Frontal cortex (tissue), 4 donors: ENCODE measurements around the gene BRSK2. TPM values are rescaled to one million over a fixed set of nuclear protein-coding genes. Genes with fewer than 3 reads are reported as not detected.
"Not testable (repeated sequence)": the region's sequence is repeated elsewhere in the genome, so short reads cannot be mapped to it uniquely, and the experiment has no call there.

Experiments
- DNase-seq, 2 donors: peaks; one replicate each; pipeline ENCODE4 v3.0.0; 2012; ENCODE audit warnings: low spot score in 2 of 2
- FAIRE-seq: peaks from 2 replicates; lab custom pipeline; 2012; peaks lifted over from hg19 to GRCh38; lab: Jason Lieb, UNC
- total RNA-seq: library from RNA; depleted of rRNA; stranded (reverse); fragments of >200 nt; gene quantifications from one replicate; pipeline ENCODE4 v1.2.3, GENCODE V29; 2014
- donor health status: control.
- donor health status: control.
- donor health status: control.

The BRSK2 gene
- total RNA-seq, 1 donor from 2014 or later: 35.9 TPM

DNA sequence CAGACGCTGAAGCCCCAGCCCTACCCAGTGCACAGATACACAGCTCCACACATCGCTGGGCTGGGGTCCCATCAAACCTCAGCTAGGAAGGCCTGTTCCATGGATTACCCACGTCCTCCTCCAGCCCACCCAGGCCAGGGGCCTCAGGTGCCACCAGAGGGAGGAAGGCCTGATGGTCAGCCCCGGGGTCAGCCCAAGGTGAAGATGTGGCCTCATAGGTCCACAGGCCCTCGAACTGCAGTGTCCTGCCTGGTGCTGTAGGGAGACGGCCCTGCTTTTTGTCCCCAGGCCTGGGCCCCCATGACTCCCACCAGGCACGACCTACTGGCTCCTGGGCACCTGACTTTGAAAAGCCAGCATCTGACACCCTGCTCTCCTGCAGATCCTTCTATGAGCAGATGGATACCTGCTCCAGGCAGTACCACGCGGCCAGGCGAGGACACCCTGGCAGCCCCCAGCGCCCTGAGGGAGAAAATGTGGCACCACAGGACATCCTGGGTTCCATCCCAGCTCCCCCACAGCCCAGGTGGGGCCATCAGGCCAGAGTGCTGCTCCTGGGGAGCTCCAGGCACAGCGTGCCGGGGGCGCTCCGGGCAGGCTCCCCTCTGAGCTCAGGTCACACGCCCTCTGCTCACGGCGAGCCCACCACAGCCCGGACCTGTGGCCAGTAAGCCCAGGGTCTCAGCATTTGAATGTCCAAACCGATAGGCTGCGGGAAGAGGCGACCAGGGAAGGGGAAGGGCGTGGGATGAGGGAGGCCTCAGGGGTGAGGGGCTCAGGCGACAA lies 112.6 kb downstream of the BRSK2 start:
- FAIRE-seq (no peak), DNase-seq (no peak)

DNA sequence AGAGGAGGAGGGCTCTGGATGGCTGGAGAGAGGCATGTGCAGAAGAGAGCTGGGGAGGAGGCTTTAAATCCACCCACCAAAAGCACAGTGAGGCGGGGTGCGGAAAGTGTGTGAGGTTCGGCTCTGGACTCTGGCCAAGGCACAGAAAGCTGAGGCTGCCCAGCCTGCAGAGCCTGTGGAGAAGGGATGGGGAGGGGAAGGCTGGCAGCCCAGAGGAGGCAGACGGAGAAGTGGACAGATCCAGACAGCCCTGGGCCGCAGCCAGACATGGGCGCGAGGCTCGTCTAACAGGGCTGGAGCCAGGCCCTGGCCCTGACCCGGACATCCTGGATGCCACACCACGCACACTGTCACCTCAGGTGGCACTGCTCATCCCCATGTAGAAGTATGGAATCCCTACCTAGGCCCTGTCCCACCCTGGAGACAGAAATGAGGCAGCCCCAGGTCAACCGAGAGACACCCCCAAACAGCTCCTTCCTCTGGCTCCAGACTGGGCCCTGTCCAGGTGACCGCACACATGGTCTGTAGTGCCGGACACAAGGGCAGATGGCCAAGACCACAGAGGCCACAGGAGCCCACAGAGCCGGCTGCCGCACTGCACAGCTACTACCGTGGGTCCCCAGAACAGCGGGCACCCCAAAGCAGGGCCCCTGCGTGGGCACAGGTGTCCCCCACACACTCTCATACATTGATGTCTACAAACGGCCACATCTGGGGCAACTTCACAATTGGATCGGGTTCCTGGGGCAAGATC lies 113.4 kb downstream of the BRSK2 start:
- DNase-seq (peak in 1 of 2 donors; percentile 66), FAIRE-seq (no peak)

DNA sequence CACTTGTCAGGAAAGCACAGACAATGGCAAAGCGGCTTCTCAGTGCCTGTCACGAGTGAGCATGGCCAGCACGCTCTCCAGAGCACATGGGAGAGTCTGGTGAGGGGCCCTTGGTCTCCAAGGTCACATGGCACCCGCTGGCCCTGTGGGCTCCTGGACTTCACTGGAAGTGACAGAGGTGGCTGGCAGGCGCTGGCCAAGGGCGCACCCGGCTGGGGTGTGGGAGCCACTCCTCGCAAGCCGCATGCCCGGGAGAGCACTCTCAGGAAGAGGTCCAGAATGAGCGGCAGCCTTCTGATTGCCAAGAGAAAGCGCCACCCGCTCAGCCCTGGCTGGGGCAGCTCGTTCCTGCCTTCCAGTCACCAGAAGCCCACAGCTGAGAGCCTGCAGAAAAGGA lies 114.0 kb downstream of the BRSK2 start:
- FAIRE-seq (no peak), DNase-seq (no peak)

DNA sequence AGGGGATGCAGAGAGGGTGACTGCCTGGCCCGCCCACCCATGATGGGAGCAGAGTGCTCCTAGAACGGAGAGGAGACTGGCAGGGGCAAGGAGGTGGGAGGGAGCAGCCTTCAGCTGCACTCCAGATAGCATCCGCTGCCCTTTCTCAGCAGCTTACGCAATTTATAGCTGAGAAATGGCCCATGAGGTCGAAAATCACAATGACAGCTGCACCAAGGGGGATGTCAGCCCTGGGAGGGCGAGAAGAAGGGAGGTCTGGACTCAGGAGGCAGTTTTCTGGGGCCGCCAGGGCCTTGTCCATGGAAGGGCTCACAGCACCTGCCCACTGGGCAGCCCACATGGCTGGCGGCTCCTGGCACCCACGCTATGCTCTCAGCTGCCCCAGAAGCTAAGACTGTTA lies 114.4 kb downstream of the BRSK2 start:
- FAIRE-seq (no peak), DNase-seq (no peak)

DNA sequence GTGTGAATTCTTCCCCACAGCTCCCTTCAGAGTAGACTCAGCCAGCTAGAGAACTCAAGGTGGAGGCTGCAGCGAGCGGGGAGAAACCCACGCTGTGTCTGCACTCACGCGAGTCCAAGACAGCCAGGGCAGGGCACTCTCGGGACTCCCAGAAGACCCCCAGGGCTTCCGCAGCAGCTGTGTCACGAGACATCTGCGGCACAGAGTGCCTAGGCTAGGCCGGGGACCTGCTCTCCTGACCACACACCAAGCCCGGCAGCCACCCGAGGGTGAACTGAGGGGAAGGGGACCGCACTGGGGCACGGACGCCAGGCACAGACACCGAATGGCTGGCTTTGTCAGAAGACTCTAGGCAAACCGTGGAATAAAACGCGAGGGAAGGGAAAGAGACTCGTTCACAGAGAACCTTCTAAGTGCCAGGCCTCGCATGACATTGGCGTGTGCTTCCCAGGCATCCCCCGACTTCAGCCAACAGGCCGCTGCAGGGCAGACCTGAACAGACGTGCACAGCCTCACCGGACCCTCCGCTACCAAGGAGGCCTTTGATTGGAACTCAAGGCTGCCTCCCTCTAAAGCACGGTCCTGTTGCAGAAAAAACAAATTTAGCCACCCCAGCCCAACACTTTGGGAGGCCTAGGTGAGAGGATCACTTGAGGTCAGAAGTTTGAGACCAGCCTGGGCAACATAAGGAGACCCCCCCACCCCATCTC lies 115.0 kb downstream of the BRSK2 start:
- no peak for DNase-seq
- FAIRE-seq: no peak

DNA sequence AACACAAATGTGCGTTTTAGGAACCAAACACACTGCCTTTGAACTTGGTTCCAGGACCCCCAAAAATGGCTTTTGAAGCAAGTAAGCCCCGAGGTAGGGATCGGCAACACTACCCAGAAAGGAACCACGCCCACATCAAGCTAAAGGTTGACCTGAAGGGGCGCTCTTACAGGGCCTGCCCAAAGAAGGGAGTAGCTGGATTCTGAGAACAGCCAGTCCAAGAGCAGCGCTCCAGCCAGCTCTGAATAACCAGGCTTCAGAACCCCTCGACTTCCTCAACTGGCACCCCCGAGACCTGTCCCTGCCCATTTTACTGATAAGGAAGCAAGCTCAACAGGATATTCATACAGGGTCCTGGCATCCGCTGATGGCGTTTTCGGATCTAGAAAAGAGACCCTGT lies 115.7 kb downstream of the BRSK2 start:
- DNase-seq: no peak

DNA sequence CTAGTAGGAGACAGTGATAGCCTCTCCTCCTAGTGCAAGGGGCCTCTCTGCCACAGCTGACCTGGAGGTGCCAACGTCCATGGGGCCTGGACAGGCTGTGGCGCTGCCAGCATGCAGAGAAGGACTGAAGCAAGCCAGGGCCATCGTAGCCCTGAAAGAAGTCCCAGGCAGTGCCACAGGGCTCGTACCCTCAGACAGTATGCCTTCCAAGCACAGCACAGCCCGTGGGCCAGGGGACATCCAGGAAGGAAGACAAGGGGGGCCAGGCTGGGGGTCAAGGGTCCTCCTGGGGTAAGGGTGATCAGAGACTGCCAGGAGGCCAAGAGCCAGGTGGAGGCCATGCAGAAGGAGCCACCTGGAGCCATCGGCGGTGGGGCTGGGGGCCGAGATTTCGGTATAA lies 117.2 kb downstream of the BRSK2 start:
- DNase-seq (no peak), FAIRE-seq (no peak)

More for the DNA sequence above, 115.7 kb downstream of the BRSK2 start:
- FAIRE-seq: no peak

DNA sequence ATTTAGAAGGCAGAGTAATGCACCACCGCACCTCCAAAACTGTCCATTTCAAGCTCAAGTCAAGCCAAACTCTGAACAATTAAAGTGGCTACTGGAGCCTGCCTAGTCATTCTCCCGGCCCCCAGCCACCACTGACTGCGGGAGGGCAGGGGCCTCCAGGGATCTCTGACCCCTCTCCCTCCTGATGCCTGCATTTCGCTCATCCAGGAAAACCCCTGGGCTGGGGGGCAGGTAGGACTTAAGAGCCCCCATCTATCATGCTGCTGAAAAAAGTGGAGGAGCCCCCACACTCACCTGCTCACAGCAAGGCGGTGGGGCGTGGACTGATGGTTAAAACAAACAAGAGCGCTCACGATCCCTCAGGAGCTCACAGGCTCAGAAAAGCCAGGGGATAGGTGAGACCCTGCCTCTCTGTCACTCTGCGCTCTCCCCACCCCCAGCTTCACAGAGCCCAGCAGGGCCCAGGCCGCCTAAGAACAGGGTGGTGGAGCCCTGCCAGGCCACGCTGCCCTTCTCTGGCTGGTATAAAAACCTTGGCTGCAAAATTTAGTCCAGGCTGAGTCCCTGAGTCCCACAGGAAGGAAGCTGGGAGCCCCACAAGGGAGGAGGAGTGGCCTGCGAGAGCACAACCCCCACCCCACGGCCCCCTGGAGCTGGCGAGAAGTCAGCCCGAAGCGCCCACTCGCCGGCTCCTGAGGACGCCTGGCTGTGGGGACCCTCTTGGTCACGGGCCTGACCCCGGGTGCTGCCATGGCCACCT lies 117.8 kb downstream of the BRSK2 start:
- FAIRE-seq (no peak), DNase-seq (no peak)

DNA sequence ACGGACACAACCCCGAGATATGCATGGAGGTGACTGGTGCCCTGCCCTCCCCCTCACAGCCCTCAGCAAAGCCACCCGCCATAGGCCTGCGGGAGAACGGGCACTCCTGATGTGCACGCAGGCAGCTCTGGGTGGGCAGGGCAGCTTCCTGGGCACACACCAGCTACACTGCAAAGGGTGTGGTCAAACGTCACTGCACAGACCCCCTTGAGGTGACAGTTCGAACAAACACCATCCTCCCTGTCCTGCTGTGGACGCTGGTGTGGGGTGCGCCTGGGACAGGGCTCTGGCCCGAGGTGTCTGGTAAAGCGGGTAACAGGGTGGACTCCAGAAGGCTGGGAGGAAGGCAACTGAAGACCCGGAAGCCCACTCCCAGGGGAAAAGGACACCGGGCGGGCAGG lies 118.8 kb downstream of the BRSK2 start:
- DNase-seq (no peak), FAIRE-seq (no peak)

DNA sequence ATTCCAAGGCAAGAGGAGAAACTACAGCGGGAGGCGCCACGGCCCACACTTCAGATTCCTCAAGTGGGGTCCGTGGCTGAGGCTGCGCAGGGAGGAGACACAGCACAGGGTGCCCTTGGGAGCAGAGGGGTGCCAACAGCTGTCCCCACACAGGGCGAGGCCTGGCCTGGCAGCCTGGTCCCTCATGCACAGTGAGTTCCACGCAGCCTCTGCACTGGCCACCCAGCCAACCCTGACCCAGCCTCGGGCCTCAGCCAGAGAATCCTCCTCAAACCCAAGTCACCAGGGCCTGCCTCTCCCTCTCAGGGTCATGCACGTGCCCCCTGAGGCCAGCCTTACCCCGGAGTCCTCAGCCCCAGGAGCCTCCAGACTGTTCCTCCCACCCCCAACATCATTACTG lies 119.3 kb downstream of the BRSK2 start:
- DNase-seq (no peak), FAIRE-seq (no peak)

DNA sequence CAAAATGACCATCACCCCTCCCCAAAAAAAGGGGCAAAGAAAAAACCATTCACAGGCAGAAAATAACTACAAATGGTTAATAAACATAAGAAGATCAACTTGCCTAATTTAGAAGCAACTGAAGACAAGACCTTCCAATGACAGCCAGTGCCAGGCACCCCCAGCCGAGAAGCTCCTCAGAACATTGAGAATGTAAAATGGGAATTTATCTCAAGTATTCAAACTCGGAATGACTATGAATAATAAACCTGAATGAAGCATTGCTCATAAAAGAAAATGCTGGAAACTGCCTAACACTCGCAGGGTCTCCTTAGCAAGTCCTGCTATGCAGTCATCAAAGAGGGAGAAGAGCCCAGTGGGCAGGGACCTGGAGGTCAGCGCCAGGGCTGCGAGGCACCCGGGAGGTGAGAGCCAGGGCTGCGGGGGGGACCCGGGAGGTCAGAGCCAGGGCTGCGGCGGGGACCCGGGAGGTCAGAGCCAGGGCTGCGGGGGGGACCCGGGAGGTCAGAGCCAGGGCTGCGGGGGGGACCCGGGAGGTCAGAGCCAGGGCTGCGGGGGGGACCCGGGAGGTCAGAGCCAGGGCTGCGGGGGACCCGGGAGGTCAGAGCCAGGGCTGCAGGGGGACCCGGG lies 120.0 kb downstream of the BRSK2 start:
- no peak for DNase-seq
- no peak for FAIRE-seq

DNA sequence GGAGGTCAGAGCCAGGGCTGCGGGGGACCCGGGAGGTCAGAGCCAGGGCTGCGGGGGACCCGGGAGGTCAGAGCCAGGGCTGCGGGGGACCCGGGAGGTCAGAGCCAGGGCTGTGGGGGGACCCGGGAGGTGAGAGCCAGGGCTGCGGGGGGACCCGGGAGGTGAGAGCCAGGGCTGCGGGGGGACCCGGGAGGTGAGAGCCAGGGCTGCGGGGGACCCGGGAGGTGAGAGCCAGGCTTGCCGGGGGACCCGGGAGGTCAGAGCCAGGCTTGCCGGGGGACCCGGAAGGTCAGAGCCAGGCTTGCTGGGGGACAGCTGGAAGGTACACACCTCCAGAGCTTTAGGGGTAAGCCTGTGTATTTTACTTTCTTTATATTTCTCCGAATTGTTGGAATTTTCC lies 120.6 kb downstream of the BRSK2 start:
- FAIRE-seq, DNase-seq: not testable (repeated sequence)

DNA sequence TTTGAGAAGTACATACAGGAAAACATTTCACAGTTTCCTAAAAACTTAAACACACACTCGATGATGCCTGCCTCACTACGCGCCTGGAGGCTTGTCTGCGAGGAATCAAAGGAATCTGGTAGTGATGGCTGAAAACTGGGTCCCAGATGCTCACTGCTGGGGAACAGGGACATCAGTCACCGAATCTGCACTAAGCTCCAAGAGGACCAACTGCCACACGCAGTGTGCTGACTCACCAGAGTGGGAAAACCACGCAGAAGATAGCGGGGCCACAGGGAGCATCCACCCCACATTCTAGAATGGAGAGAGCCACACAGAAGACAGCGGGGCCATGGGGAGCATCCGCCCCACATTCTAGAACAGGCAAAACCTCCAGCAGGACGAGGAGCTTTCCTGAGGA lies 121.2 kb downstream of the BRSK2 start:
- no peak for DNase-seq
- no peak for FAIRE-seq

DNA sequence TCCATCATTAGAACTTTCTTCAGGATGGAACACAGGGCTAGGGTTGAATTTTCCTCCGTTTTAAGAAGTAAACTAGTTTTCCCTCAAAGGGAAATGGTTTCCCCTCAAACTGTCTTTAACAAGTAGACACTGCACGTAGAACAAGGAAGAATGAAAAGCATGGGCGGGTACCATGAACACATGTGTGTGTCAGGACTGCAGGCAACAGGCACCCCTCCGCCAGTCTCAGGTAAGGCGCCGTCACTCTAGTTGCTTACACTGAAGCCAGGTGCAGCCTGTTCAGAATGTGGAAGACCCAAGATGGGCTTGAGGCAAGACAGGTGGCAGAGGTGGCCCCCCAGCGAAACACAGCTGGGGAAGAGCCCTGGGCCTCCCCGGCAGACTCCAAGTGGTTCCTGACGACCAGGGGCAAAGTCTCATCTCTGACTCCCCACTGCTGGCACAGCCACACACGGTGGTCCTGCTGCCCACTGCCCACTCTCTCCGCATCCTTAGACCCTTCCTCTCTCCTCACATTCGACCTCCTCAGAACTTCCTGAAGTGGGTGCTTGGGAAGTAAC lies 122.3 kb downstream of the BRSK2 start:
- no peak for DNase-seq
- FAIRE-seq: no peak

Other genes with a start within 250 kb of the BRSK2 start
- not detected for gene MUC5AC, start 232.0 kb upstream of the BRSK2 start, total RNA-seq
- gene MUC5B, start 166.9 kb upstream of the BRSK2 start, total RNA-seq: not detected
- 18.8 TPM for gene TOLLIP, start 80.3 kb upstream of the BRSK2 start, total RNA-seq
- 15.1 TPM for gene MOB2, start 96.8 kb downstream of the BRSK2 start, total RNA-seq
- 4.1 TPM for gene DUSP8, start 182.3 kb downstream of the BRSK2 start, total RNA-seq
- not detected for gene KRTAP5-1, start 195.3 kb downstream of the BRSK2 start, total RNA-seq
- not detected for gene KRTAP5-2, start 208.4 kb downstream of the BRSK2 start, total RNA-seq
- gene KRTAP5-3, start 218.5 kb downstream of the BRSK2 start, total RNA-seq: not detected
- not detected for gene KRTAP5-4, start 232.2 kb downstream of the BRSK2 start, total RNA-seq
- gene KRTAP5-5, start 239.8 kb downstream of the BRSK2 start, total RNA-seq: not detected